ENCODE measurements around the gene CLIC4.
"Not testable (repeated sequence)": the region's sequence is repeated elsewhere in the genome, so short reads cannot be mapped to it uniquely, and the experiment has no call there.

CLIC4 gene

GRCh38 chr1:24806588-24806987, 61.3 kb downstream of the CLIC4 start:
- DNase-seq (ENCODE audit: low read depth in 2 of 3, low spot score in 1 of 3) = no peak

- not testable (repeated sequence) for DNase-seq (ENCODE audit: low read depth in 2 of 3, low spot score in 1 of 3)
Observed at GRCh38 chr1:24811494-24811893, 66.2 kb downstream of the CLIC4 start.

DNA sequence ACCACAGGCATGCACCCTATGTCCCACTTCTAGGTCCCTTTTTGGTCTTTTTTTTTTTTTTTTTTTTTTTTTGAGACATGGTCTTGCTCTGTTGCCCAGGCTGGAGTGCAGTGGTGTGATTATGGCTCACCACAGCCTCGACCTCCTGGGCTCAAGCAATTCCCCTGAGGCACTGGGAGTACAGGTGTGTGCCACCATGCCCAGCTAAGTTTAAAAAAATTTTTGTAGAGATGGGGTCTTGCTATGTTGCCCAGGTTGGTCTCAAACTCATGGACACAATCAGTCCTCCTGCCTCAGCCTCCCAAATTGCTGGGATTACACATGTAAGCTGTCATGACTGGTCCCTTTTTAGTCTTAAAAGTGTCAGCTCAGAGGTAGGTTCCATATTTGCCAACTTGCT, 75.0 kb downstream of the CLIC4 start:
- not testable (repeated sequence) for DNase-seq (ENCODE audit: low read depth in 2 of 3, low spot score in 1 of 3)

GRCh38 chr1:24822887-24823286, 77.6 kb downstream of the CLIC4 start:
- no peak for DNase-seq (ENCODE audit: low read depth in 2 of 3, low spot score in 1 of 3)

- DNase-seq (ENCODE audit: low read depth in 2 of 3, low spot score in 1 of 3) = not testable (repeated sequence)
Observed at GRCh38 chr1:24823486-24823885, 78.2 kb downstream of the CLIC4 start.

GRCh38 chr1:24825174-24825573, 79.9 kb downstream of the CLIC4 start:
- DNase-seq (ENCODE audit: low read depth in 2 of 3, low spot score in 1 of 3) = no peak

GRCh38 chr1:24826510-24826909, 81.3 kb downstream of the CLIC4 start:
- no peak for DNase-seq (ENCODE audit: low read depth in 2 of 3, low spot score in 1 of 3)

DNA sequence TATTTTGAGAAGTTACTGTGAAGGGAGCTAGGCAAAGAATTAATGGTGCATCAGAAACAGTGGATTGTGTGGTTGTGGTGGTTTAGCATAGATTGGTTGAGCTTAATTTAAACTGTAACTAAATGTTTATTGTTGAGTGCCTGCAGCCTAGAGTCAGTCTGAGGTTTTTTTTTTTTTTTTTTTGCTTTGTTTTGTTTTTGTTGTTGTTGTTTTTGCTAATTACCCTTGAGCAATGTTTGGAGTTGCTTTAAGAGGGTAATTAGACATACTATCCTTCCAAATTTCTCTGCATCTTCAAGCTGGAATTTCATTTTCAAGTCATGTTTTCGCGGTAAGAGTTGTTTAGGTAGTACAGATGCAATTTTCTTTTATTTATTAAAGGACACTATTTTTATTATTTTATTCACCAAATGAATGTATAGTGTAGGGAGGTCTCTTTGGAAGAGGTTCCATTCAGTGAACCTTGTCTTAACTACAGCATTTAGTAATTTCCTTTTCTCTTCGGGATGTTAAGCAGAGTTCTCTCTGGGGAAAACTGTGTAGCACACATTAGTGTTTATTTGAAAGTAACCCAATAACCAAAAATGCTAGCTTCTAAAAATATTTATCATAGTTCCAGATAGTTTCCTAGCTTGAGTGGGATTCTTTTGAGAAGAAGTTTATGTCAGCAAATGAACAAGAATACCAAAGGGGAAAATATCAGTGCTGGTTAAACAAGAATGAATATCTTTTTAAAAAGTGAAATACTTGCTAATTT, 82.3 kb downstream of the CLIC4 start:
- no peak for DNase-seq (ENCODE audit: low read depth in 2 of 3, low spot score in 1 of 3)

GRCh38 chr1:24828183-24828886, 83.1 kb downstream of the CLIC4 start:
- no peak for DNase-seq (ENCODE audit: low read depth in 2 of 3, low spot score in 1 of 3)

DNA sequence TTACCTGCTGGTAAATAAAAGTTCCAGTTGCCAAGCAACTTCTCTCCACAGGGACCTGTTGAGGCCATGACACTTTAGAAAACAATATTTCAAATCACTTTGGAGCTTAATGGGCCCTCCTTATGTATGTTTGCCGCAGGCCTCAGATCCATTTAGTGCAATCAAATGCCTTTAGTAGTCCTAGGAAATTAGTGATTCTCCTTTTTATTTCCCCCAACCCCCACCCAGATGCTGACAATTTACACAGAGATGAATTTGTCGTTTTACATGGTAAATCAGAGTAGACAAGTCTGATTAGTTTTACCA, 83.6 kb downstream of the CLIC4 start:
- no peak for DNase-seq (ENCODE audit: low read depth in 2 of 3, low spot score in 1 of 3)

DNA sequence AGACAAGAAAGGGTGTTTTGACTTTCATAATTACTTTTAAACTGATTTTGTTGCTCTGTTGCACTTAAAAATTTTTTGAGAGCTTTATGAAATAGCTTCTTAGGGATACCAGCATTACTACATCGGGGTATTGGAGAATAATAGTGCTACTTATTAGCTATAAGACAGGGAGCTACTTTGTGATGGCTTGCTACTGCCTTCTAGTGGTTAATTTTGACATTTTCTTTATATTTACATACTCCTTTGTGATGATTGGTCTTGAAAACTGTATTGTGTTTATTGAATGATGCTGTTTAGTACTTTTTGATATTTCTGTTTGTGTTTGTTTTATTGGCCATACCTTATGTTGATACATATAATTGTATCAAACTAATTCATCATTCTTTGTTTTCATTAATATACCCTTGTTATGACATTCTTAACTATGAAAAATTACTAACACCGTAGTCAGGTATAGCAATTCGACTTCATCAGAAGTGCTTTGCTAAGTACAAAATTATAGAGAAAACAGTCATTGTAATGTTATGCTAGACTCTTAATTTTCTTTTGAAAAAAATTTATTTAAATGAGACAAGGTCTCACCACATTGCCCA, 85.5 kb downstream of the CLIC4 start:
- no peak for DNase-seq (ENCODE audit: low read depth in 2 of 3, low spot score in 1 of 3)

GRCh38 chr1:24841593-24841992, 96.3 kb downstream of the CLIC4 start:
- DNase-seq (ENCODE audit: low read depth in 2 of 3, low spot score in 1 of 3) = no peak

- no peak for DNase-seq (ENCODE audit: low read depth in 2 of 3, low spot score in 1 of 3)
Observed at GRCh38 chr1:24846671-24847070, 101.4 kb downstream of the CLIC4 start.

- DNase-seq (ENCODE audit: low read depth in 2 of 3, low spot score in 1 of 3) = peak; percentile 83 to 92 (median 86)
Observed at GRCh38 chr1:24847995-24848881, 103.0 kb downstream of the CLIC4 start.

- DNase-seq (ENCODE audit: low read depth in 2 of 3, low spot score in 1 of 3) = peak in 1 of 3 donors; percentile 13
Observed at GRCh38 chr1:24849672-24850295, 104.5 kb downstream of the CLIC4 start.

DNA sequence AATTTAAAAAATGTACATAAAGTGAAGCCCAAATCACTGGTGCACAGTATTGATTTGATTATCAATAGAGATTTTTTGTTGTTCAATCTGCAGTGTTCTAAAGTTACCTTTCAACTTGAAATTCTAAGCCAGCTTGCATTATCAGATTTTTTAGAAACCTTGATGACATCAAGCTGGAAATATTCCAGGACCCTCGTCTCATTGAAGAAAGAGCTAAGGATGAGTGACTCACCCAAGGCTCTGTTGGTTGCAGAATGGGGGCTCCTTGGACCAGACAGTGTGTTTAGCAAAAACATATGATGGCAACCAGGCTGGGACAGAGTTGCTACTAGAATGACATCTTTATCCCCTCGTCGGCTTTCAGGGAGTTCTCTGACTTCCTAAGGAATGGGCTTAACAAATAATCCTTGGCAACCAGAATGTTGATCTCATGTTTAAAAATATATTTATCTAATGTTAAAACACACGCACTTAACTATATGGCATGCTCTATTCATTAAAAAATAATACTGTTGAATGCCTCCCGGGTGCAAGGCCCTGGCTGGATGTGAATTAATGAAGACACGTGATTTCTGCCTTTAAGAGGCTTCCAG, 105.2 kb downstream of the CLIC4 start:
- no peak for DNase-seq (ENCODE audit: low read depth in 2 of 3, low spot score in 1 of 3)

- DNase-seq (ENCODE audit: low read depth in 2 of 3, low spot score in 1 of 3) = no peak
Observed at GRCh38 chr1:24853649-24854048, 108.4 kb downstream of the CLIC4 start.

DNA sequence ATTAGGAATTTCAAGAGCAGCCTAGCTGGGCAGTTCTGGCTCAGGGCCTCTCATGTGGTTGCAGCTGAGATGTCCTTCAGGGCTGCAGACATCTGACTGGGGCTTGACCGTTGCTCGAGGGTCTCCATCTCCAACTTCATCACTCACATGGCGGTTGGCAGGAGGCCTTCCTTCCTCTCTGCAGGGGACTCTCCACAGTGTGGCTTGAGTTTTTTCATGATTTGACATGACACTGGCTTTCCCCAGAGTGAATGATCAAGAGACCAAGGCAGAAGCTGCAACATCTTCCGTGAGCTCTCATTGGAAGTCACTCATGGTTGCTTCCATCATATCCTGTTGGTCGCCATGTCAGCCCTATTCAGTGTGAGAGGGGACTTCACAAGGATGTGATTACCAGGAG, 110.2 kb downstream of the CLIC4 start:
- DNase-seq (ENCODE audit: low read depth in 2 of 3, low spot score in 1 of 3) = no peak

- no peak for DNase-seq (ENCODE audit: low read depth in 2 of 3, low spot score in 1 of 3)
Observed at GRCh38 chr1:24856787-24857506, 111.7 kb downstream of the CLIC4 start.

Data from stimulated activated CD4-positive, alpha-beta T cell treated with anti-CD3 and anti-CD28 coated beads, Interleukin-12 subunit alpha, Interleukin-12 subunit beta, amount 100 ng/mL, for 48 hours (primary cell).